ENCODE measurements around the gene MCMBP. TPM values are rescaled to one million over a fixed set of nuclear protein-coding genes. Genes with fewer than 3 reads are reported as not detected.

MCMBP gene, protein sequence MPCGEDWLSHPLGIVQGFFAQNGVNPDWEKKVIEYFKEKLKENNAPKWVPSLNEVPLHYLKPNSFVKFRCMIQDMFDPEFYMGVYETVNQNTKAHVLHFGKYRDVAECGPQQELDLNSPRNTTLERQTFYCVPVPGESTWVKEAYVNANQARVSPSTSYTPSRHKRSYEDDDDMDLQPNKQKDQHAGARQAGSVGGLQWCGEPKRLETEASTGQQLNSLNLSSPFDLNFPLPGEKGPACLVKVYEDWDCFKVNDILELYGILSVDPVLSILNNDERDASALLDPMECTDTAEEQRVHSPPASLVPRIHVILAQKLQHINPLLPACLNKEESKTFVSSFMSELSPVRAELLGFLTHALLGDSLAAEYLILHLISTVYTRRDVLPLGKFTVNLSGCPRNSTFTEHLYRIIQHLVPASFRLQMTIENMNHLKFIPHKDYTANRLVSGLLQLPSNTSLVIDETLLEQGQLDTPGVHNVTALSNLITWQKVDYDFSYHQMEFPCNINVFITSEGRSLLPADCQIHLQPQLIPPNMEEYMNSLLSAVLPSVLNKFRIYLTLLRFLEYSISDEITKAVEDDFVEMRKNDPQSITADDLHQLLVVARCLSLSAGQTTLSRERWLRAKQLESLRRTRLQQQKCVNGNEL
- total RNA-seq (2021), result 87.1 and 90.2 TPM in 2 replicates
- long read RNA-seq, full-length matches to known transcripts, result 5 of 24 reads
- long read RNA-seq, partial matches to known transcripts, result 13 of 24 reads
- long read RNA-seq, other reads (novel, unspliced or antisense), result 6 of 24 reads

DNA sequence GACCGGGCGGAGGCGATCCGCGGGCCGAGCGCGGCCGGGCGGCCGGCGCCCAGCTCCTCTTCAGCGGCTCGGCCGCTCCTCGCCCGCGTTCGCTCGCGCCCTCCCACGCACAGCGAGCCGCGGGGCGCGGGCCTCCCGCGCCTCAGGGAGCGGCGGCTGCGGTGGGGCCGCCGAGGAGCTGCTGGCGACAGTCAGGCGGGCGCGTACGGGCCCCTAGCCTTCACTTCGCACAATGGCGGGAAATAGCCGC lies at the start of gene MCMBP:
TSS of gene MCMBP (minus strand) at position 234 of the 250 bp plus-strand sequence. CDS start 259 bp downstream, outside the sequence.
- no peak for DNase-seq
- Histone ChIP-seq H4K20me1 (ENCODE audit: control insufficient read depth, insufficient read depth, insufficient read length) (no peaks in the 10 kb centered on the region), H2AFZ (ENCODE audit: low read length) (no peak within 1 kb of the TSS), H2BK20ac (ENCODE audit: low read depth, low read length, poor library complexity, severe bottlenecking) (no peak within 1 kb of the TSS), H2BK5ac (ENCODE audit: insufficient read length, low read length) (no peak within 1 kb of the TSS), H3K9me3 (ENCODE audit: control insufficient read depth, low read depth, low read length) (no peaks in the 10 kb centered on the region), H3K9ac (ENCODE audit: extremely low read depth, insufficient read length, low read length) (peak within 1 kb of the TSS; percentile 49), H3K79me2 (ENCODE audit: insufficient read depth, low read length) (peaks cover 36% of the 10 kb centered on the region), H3K14ac (ENCODE audit: insufficient read depth, low read length) (peak within 1 kb of the TSS; percentile 59), H3K56ac (ENCODE audit: insufficient read length, low read depth, low read length) (no peak within 1 kb of the TSS), H3T11ph (ENCODE audit: low read length) (no peak within 1 kb of the TSS), H3K27ac (ENCODE audit: insufficient read length, low read depth, low read length) (no peak within 1 kb of the TSS), H3K4me2 (ENCODE audit: insufficient read depth, insufficient read length, low read length) (peak within 1 kb of the TSS; percentile 98), H2AK5ac (ENCODE audit: insufficient read length, low read length) (no peak within 1 kb of the TSS), H3K79me1 (ENCODE audit: insufficient read depth, low read depth, low read length, poor library complexity, severe bottlenecking) (no peaks in the 10 kb centered on the region), H2BK12ac (ENCODE audit: insufficient read length, low read depth, low read length) (no peak within 1 kb of the TSS), H2BK120ac (ENCODE audit: low read depth, low read length, poor library complexity, severe bottlenecking) (no peak within 1 kb of the TSS), H2BK15ac (ENCODE audit: low read depth, low read length) (no peak within 1 kb of the TSS), H4K5ac (ENCODE audit: insufficient read length, low read depth, low read length) (no peak within 1 kb of the TSS), H3K23me2 (ENCODE audit: insufficient read length, low read depth, low read length, poor library complexity, severe bottlenecking) (peaks cover 11% of the 10 kb centered on the region), H3K4ac (ENCODE audit: low read depth, low read length) (no peak within 1 kb of the TSS), H3K23ac (ENCODE audit: insufficient read length, low read depth, low read length) (no peak within 1 kb of the TSS), H3K27me3 (ENCODE audit: insufficient read depth, low read length) (no peaks in the 10 kb centered on the region), H4K91ac (ENCODE audit: insufficient read length, low read depth, low read length) (no peak within 1 kb of the TSS), H3K18ac (ENCODE audit: insufficient read length, low read depth, low read length) (no peak within 1 kb of the TSS), H3K4me1 (ENCODE audit: insufficient read depth, low read length) (no peaks in the 10 kb centered on the region), H4K8ac (replicated peaks; ENCODE audit: insufficient read length, low read depth, low read length) (no peak within 1 kb of the TSS)
- Mint-ChIP-seq H3K9me3 (no peaks in the 10 kb centered on the region; a peak in 1 of 5 replicates), H3K27me3 (ENCODE audit: low read depth) (no peaks in the 10 kb centered on the region), H3K4me3 (peak within 1 kb of the TSS; percentile 89 to 94), H3K27ac (peak within 1 kb of the TSS in 2 of 3 experiments; percentile 64 to 93; a peak in 5 of 7 replicates), H3K36me3 (ENCODE audit: insufficient read depth in 1 of 3, low read depth in 3 of 3) (peaks cover 0 to 4% (median 2%) of the 10 kb centered on the region in 3 experiments; a peak in 2 of 7 replicates), H3K4me1 (peaks cover 26 to 32% of the 10 kb centered on the region in 2 experiments)
- no CpG with 5 or more reads among the region's 42 CpGs for WGBS (ENCODE audit: extremely low coverage, insufficient read length, low lambda C conversion rate)
- TF ChIP-seq, protein P1, sequence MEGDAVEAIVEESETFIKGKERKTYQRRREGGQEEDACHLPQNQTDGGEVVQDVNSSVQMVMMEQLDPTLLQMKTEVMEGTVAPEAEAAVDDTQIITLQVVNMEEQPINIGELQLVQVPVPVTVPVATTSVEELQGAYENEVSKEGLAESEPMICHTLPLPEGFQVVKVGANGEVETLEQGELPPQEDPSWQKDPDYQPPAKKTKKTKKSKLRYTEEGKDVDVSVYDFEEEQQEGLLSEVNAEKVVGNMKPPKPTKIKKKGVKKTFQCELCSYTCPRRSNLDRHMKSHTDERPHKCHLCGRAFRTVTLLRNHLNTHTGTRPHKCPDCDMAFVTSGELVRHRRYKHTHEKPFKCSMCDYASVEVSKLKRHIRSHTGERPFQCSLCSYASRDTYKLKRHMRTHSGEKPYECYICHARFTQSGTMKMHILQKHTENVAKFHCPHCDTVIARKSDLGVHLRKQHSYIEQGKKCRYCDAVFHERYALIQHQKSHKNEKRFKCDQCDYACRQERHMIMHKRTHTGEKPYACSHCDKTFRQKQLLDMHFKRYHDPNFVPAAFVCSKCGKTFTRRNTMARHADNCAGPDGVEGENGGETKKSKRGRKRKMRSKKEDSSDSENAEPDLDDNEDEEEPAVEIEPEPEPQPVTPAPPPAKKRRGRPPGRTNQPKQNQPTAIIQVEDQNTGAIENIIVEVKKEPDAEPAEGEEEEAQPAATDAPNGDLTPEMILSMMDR (conservative IDR thresholded peaks at IDR 0.05), result no peak
